GM19193 (cell line): ENCODE results near the gene ADPRM.
A peak's percentile ranks its signal among the peaks of the same experiment; 100 is the strongest.

Source experiments
- POLR2A ChIP-seq: IDR thresholded peaks from 4 replicates; pipeline ENCODE4 v1.6.1; 2011; ENCODE audit not compliant: insufficient read depth, insufficient read length; ENCODE audit errors: extremely low read depth

ADPRM gene

DNA sequence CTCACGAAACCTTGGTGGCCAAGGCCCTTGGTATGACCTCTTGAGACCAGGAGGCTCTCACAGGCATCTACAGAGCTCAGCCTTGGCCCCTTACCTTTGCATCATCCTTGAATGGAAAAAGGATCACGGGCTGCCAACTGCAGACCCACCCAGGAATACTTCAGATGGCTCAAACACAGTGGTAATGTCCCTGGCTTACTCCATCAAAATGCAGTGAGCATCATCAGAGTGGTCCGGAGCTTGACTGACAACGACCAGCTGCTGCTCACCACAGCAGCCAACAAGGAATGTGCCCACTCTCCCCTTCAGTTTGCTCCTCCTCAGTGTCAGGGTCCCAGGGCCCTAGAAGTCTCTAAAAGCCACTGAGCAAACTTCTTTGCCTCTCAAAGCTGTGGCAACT, 22.7 kb upstream of the ADPRM start:
- TF ChIP-seq POLR2A, result no peak

GRCh38 chr17:10681866-10682446, 15.4 kb upstream of the ADPRM start:
- no peak for TF ChIP-seq POLR2A

DNA sequence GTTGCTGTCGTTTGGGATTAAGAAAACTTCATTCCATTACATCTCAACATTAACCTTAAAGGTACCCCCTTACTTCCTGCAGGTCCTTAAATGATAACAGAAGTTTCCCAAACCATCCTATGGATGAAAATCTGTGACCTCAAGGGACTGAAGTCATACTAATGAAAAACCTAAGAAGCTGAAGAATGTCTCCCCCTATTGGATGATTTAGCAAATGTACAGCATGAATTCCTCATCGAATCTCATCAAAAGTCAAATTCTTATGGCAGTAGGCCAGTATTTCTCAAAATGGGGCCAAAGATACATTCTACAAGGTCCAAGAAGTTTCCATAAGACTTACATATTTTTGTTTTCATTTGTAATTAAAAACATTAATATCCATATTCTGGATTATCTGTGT, 13.5 kb upstream of the ADPRM start:
- no peak for TF ChIP-seq POLR2A

DNA sequence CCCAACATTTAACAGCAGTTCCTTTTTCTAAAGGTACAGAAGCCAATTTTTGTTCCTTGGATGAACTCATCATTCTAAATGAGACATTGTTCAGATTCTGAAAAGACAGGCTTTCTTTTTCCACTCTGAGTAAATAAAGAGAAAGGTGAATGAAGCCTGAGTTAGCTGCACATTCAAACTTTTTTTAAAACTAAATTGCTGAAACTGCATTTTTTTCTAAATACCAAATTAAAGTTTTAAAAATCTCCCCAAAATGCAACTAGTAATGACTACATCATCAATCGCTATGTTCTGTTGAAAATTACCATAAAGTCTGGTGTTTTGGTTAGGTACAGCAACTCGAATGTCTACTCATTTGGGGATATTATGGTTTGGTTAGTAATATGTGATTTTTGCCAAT, 9.9 kb upstream of the ADPRM start:
- no peak for TF ChIP-seq POLR2A

GRCh38 chr17:10698096-10698818, 863 bp downstream of the ADPRM start:
- TF ChIP-seq POLR2A, result no peak

DNA sequence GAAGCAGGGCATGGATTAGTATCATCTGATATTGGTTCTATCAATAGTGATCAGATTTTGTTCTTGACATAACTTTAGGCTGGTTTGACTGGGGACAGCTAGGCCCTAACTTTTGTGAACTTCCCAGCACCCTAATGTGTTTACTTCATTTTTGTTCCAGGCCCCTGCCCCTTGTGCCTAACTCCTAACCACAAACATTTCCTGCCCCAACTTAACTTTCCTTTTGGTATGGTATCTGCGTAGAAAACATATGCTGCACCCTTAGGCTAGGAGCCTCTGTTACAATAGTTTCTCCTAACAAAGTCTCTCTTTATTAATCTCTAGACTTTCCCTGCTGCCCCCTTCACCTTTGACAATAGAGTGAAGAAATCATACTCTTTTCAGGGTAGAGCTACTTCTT, 2.5 kb downstream of the ADPRM start:
- TF ChIP-seq POLR2A, result no peak

GRCh38 chr17:10702574-10702973, 5.2 kb downstream of the ADPRM start:
- no peak for TF ChIP-seq POLR2A

GRCh38 chr17:10705727-10706126, 8.3 kb downstream of the ADPRM start:
- no peak for TF ChIP-seq POLR2A

- TF ChIP-seq POLR2A, result no peak
These were observed 15.9 kb downstream of the ADPRM start for GRCh38 chr17:10713318-10713717.

DNA sequence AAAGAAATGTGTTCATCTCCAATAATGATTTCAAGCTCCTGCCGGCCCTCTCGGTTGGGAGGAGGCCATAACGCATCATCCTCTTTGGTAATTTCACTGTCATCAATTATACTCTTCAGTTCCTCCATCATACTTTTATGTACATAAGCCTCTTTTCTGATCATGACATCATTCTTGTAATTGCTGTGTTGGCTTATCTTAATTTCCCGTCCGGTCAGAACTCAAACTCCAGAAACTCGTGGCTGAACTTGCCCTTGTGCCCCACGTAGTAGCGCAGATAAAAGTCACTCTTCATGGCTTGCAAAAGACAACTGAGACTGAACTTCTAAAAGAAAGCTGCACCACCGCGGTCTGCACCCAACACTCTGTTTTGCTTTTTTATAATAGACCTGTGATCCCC, 18.8 kb downstream of the ADPRM start:
- no peak for TF ChIP-seq POLR2A

DNA sequence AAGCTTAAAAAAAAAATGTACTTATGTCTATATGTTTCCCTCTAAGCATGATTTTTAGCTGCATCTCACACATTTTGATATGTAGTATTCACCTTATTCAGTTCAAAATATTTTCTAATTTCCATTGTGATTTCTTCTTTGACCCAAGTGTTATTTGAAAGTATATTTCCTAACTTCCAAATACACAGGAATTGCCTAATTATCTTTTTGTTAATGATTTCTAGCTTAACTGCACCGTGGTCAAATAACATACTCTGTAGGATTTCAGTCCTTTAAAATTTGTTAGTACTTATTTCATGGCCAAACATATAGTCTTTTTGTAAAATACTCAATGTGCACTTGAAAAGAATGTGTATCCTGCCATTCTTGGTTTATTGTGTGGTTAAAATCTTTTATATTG, 21.2 kb downstream of the ADPRM start:
- no peak for TF ChIP-seq POLR2A

DNA sequence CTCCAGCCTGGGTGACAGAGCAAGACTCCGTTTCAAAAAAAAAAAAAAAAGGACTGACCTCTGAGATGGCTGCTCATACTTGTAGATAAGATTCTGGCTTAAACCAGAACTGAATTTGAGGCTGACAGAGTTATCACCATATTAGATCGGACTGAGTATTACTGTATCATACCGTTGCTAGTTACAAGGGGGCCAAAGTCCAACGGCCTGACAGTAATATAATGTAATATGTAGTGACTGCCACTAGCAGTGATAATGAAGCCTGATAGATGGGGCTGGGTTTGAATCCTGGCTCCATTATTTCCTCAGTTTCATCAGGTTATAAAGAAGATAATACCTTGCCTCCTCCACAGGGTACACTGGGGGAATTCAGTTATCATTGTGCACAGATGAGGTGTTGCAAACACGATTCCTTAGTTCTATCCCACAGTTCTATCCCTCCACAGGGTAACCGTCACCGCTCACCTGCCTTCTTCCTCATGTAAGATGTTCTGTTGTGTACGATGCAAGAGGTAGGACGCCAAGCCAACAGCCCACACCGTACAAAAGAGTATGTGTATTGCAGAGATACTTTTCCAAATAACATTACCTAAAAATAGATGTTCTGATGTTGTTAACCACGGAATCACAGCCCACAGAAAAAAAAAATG, 27.3 kb downstream of the ADPRM start:
- TF ChIP-seq POLR2A, result no peak

- no peak for TF ChIP-seq POLR2A
These were observed 27.9 kb downstream of the ADPRM start for GRCh38 chr17:10725262-10725661.

DNA sequence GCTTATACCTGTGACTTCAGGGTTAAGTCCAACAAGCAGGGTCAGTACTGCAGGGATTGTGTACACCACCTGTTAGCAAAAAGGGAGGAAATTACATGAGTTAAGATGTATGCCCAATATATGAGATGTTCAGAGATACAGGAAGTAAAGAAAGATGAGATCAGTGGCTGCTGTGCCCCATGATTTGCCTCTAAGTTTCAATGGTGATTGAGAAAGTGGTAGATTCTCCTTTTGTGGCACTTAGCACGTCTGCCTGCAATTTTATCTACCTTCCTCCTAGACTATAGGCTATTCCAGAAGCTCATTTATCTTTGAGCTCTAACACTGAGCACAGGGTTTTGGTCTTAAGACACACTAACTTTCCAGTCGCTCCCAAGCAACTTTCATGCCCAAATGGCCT, 28.8 kb downstream of the ADPRM start:
- no peak for TF ChIP-seq POLR2A

DNA sequence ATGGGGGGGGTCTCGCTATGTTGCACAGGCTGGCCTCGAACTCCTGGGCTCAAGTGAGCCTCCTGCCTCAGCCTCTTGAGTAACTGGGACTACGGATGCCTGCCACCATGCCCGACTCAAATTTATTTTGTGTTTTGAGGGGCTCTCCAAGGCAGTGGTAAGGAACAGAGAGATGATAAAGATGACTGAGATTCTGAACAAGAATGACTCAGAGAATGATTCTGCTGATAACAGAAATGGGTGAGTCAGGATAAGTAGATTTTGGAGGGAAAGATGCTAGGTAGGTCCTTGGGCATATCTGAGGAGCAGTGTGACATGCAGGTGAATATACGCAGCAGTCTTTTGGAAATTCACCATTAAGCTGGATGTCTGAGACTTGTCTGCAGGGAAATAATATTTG, 29.8 kb downstream of the ADPRM start:
- TF ChIP-seq POLR2A, result no peak

DNA sequence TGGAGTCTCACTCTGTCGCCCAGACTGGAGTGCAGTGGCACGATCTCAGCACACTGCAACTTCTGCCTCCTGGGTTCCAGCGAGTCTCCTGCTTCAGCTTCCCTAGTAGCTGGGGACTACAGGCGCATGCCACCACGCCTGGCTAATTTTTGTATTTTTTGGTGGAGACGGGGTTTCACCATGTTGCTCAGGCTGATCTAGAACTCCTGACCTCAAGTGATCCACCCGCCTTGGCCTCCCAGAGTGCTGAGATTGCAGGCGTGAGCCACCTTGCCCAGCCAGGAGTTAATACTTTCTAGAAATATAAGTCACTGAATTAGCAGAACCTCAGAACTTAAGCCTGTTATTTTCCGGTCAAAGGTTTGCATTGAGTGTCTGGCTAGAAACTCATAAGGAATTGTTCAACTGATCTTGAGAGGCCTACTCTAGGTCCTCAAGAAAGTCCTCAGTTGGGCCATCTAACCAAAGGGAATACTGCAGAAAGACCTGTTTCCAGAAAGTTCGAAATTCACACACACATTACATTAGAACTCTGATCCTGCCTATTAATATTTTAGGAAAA, 31.0 kb downstream of the ADPRM start:
- TF ChIP-seq POLR2A, result no peak

DNA sequence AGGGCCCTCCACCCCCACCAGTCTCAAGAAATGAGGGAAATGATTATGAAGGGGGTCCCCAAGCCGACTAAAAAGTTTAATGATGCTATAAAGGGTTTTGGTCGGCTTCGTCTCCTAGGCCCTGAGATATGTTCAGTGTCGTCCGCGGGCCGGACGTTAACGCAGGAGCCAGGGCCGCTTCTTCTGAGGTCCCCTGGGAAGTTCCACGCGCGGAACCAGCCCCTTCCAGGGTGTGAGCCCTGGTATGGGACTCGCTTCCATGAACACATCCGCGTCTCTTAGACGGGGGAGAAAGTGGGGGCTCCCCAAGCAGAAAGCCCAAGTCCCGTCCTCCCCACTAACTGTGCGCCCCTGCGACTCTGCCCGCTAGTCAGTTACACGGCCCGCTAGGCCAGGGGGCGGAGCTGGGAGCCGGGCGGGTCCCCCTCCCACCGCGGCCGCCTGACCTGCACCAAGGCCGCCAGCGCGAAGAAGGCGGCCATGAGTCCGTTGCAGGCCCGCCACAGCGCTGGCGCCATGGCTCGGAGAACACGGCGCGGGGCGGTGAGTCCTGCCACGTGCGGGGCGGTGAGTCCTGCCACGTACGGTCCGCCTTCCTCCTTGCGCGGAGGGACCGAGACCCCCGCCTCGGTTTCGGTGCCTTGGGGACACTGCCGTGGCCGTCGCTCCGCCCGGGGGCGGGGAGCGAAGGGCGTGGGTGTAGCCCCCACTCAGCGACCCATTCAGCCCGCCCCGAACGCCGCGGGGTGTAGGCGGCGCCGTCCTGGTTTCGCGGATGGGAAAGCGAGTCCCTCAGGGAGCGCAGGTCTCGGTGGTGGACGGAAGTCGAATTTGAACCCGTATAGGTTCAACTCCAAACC, 32.2 kb downstream of the ADPRM start, which contains the start of gene TMEM220:
Gene TMEM220 (minus strand): TSS at position 690 of the 860 bp plus-strand sequence. CDS start 172 bp downstream, at position 518.
- peak; percentile 27 for TF ChIP-seq POLR2A
